HG03135 (cell line): Measurements from ENCODE around the gene MS4A18.

ENCODE experiments used
- ATAC-seq: cut with Tn5 transposase; IDR thresholded peaks from one replicate; pipeline ENCODE4 v1.9.1; 2021; ENCODE audit warnings: mild to moderate bottlenecking, moderate library complexity; ENCODE audit not compliant: unreplicated experiment

Gene MS4A18

GRCh38 chr11:60785136-60785535 lies 60.6 kb downstream of the MS4A18 start, which contains the start of gene MS4A10:
TSS of gene MS4A10 (plus strand) at chr11:60785333. CDS start at chr11:60790336, 5,003 bp downstream.
- no peak for ATAC-seq

GRCh38 chr11:60785806-60786361 lies 61.4 kb downstream of the MS4A18 start:
- ATAC-seq: no peak

- no peak for ATAC-seq
Observed at GRCh38 chr11:60786811-60787567, 62.5 kb downstream of the MS4A18 start.

- ATAC-seq: no peak
Observed at GRCh38 chr11:60788401-60789125, 64.0 kb downstream of the MS4A18 start.

- no peak for ATAC-seq
Observed at GRCh38 chr11:60790726-60791125, 66.2 kb downstream of the MS4A18 start.

GRCh38 chr11:60791153-60791933 lies 66.8 kb downstream of the MS4A18 start:
- ATAC-seq: no peak

- no peak for ATAC-seq
Observed at GRCh38 chr11:60792521-60792920, 68.0 kb downstream of the MS4A18 start.
